HG02943 (cell line): ENCODE data around the gene BCAR3.
"Not testable (repeated sequence)": the region's sequence is repeated elsewhere in the genome, so short reads cannot be mapped to it uniquely, and the experiment has no call there.

ENCODE experiments used
- ATAC-seq: cut with Tn5 transposase; IDR thresholded peaks from one replicate; pipeline ENCODE4 v1.9.1; 2021; ENCODE audit warnings: mild to moderate bottlenecking, low read depth, moderate library complexity; ENCODE audit not compliant: unreplicated experiment

Gene BCAR3

GRCh38 chr1:93559695-93560094 is 121.9 kb downstream of the BCAR3 start:
- no peak for ATAC-seq

GRCh38 chr1:93559045-93559444 is 122.6 kb downstream of the BCAR3 start:
- ATAC-seq: no peak

DNA sequence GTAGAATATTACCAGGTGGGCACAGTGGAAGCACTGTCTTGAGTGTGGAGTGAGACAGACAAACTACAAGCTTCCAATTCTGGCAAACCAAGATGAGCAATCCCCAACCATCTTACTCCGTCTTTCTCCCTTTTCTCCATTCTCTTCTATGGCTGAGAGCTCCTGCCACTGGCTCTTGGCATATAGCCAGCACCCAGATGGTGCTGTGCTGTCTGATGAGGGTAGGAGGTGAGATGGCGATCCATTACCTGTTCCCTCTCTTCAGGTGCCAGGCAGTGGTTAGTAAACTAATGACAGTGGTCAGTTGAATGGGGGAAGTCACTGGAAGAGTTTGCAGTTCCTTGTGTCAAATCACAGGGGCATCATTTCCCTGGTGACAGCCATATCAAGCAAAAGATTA is 125.3 kb downstream of the BCAR3 start:
- no peak for ATAC-seq

DNA sequence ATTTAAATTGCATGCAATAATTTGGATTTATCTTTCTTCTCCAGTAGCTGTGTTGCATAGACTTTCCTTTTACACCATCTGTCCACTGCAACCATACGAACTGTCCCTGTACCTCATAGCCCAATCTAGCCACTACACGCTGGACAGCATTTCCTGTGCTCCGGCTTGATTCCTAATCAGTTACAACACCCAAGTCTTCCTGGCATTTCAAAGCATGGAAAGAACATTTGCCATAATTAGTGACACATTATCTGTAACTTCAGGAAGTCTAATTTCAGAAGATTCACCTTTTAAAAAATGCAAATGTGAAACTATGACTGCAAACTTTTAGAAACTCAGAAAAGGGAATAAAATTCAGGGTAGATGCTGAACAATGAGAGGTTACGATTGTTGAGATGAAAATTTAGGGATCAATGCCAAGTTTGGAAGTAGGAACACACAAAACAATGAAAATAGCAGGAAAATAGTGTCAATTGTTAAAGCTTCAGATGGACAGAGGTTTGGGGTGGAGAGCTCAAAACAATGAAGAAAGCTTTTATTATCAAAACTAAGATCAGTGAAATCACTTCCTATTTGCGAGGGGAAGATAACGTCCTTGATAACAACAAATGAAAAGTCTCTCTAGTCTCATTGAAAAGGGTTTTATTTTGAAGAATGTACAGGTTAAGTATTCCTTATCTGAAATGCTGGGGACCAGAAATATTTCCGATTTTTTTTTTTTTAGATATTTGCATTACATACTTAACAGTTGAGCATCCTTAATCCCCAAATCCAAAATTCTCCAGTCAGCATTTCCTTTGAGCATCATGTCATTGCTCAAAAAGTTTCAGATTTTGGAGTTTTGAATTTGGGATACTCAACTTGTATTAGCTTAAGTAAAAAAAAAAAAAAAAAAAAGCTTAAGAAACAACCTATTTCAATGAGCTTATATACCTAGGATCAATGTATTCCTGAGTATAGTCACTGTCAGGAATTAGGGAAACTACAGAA is 126.5 kb downstream of the BCAR3 start:
- ATAC-seq: no peak

- not testable (repeated sequence) for ATAC-seq
Observed at GRCh38 chr1:93553886-93554490, 127.6 kb downstream of the BCAR3 start.

DNA sequence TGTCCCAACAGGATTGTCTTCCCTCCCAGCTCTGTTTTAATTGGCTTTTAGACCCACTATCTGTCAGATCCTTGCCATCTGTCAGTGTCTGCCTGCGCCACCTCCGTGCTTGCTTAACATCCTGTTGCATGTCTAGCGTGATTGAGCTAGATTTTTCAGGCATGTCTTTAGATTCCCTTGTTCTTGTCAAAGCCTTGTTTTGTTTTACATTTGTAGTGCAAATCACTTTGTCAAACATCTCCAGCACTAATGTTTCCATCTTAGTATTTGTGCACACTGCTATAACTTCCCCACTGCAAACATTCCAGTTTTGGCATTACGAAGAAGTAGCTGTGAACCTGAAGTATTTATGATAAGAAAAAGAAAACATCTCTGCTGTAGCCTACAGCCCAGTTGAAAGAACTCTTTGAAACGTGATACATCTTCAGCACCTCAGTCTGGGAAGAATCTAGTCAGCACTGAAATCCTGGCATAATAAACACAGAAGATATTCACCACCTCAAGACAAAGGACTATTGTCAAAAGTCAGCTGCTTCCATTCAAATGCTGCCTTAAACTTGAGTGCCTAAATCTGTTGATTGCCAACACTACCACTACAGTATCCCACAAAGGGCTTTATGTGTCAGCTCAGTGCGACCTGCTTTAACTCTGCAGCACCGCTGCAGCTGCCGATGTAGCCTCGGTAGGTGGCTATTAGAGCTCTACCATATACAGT is 128.7 kb downstream of the BCAR3 start:
- no peak for ATAC-seq

GRCh38 chr1:93549811-93550210 is 131.8 kb downstream of the BCAR3 start:
- ATAC-seq: no peak

DNA sequence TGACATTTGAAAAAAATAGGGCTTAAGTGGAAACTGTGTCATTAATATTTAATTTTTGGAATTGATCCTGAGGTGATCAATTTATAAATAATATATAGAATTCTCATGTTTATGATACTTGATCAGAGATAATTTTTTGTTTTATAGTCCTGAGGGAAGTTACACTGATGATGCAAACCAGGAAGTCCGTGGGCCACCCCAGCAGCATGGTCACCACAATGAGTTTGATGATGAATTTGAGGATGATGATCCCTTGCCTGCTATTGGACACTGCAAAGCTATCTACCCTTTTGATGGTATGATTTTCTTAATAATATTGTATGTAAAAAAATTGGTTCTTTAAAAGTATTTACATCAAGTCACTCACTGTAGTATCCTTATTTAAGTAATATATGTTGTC is 132.5 kb downstream of the BCAR3 start:
- no peak for ATAC-seq

GRCh38 chr1:93546162-93546863 is 135.3 kb downstream of the BCAR3 start:
- ATAC-seq: no peak

DNA sequence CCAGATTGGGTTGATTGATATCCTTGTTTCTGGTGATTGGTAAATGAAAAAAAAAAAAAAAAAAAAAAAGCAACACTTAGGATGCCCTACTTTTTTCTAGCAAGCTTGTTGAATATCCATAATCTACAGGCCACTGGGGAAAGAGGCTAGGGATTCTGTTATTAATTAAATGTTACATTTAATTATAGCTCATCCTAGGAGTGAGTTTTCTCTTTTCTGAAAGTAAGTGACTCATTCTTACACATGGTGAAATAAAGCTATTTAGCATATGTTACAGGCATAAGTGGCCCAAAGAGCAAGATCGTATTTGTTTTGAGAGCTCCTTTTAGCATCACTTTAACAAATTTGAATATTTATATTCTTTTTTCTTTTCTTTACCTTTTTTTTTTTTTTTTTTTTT is 139.2 kb downstream of the BCAR3 start:
- no peak for ATAC-seq

- ATAC-seq: no peak
Observed at GRCh38 chr1:93541045-93541444, 140.6 kb downstream of the BCAR3 start.

- no peak for ATAC-seq
Observed at GRCh38 chr1:93537924-93538323, 143.7 kb downstream of the BCAR3 start.

- ATAC-seq: no peak
Observed at GRCh38 chr1:93537396-93537795, 144.2 kb downstream of the BCAR3 start.

- no peak for ATAC-seq
Observed at GRCh38 chr1:93533677-93534076, 148.0 kb downstream of the BCAR3 start.

DNA sequence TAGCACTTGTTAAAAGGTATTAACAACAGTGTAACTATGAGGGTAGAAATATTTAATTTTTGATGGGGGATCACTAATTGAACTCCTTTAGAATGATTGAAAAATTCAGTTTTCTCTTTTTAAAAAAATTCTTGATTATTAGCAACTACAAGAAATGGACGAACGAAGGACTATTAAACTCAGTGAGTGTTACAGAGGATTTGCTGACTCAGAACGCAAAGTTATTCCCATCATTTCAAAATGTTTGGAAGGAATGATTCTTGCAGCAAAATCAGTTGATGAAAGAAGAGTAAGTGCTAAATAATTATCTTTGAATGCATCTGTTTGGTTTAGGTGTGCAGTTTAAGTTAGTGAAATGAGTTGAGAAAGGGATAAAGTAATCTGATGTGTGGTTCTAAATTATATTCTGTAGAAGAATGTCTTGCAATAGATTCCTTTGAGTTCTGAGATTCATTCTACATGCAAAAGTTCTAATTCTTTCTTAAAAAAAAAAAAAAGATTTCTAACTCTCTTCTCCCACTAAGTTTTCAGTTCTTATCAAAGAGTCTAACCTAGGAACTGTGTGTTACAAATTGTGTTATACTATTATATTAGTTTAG is 148.8 kb downstream of the BCAR3 start:
- no peak for ATAC-seq

- no peak for ATAC-seq
Observed at GRCh38 chr1:93531193-93531592, 150.4 kb downstream of the BCAR3 start.

- no peak for ATAC-seq
Observed at GRCh38 chr1:93528412-93528811, 153.2 kb downstream of the BCAR3 start.

DNA sequence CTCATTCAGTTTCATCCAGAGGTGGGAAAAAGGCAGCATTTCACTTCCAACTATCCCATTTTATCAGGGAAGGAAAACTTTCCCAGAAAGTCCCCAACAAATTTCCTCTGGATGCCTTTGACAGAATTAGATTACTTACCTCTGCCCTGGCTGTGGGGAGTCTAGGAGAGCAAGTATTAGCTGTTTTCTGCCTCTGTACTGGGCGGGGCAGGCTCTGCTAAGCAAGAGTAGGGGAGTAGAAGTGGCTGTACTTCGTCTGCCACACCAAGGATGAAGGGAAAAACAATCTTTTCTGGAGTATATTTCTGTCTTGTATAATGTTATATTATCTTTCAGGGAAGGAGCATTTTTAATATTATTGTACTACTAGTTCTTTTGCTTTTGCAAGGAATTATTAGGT is 155.2 kb downstream of the BCAR3 start:
- no peak for ATAC-seq

DNA sequence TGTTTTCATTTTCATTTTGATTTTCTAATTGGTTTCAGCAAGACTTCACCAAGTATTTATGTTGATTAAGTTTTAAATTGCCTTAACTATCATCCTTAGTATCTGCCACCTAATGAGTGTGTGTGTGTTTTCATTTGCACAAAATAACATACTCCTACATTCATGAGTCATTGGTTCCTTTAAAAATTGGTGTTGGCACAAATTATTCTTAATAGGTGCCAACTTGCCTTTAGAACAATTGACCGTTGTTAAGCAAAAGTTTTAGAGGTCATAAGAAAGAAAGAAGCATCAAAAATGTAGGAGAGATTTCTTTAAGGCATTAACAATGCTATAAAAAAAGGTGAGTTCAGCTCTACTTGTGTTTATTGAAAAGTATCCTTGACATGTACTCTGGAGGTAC is 156.2 kb downstream of the BCAR3 start:
- ATAC-seq: no peak

DNA sequence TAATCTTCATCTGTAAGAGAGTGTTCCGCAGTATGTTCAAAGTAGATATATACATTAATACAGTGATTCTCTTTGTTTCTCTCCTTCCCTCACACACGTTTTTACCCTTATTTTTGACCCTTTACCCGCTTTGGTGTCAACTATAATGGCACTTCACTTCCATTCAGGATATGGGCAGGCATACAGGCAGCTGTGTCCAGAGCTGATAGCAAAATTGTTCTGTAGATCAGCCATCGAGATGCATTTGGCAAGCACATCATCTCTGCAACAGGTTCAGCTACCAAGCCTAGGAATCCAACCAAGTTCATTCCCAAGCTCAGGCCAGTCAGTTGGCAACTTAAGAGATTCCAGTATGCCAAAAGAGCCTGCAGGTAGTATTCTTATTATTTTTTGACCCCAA is 158.9 kb downstream of the BCAR3 start:
- no peak for ATAC-seq
